Activated CD8-positive, alpha-beta memory T cell treated with anti-CD3 and anti-CD28 coated beads, Interleukin-2, amount 50 U/mL, for 48 hours (primary cell): ENCODE results near the gene KPNA6.

ENCODE experiments used
- DNase-seq: peaks from one replicate; pipeline ENCODE4 v3.0.0-alpha.2; 2020

Gene KPNA6

DNA sequence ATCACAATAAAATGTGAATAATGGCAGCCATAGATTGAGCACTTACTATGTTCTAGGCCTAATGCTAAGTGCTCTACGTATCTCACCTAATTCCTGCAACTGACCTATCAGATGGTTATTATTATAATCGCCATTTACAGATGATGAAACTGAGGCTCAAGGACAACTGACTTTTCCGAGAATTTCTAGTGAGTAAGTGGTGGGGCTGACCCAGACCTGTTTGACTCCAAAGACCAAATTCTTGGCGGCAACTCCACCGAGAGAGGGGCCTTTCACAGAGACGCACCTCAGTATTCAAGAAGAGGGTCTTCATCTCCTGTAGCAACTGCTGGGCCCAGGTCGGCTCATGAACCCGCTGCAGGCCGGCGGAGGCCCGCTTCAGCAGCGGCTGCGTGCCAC is 113.7 kb downstream of the KPNA6 start:
- DNase-seq, result no peak

DNA sequence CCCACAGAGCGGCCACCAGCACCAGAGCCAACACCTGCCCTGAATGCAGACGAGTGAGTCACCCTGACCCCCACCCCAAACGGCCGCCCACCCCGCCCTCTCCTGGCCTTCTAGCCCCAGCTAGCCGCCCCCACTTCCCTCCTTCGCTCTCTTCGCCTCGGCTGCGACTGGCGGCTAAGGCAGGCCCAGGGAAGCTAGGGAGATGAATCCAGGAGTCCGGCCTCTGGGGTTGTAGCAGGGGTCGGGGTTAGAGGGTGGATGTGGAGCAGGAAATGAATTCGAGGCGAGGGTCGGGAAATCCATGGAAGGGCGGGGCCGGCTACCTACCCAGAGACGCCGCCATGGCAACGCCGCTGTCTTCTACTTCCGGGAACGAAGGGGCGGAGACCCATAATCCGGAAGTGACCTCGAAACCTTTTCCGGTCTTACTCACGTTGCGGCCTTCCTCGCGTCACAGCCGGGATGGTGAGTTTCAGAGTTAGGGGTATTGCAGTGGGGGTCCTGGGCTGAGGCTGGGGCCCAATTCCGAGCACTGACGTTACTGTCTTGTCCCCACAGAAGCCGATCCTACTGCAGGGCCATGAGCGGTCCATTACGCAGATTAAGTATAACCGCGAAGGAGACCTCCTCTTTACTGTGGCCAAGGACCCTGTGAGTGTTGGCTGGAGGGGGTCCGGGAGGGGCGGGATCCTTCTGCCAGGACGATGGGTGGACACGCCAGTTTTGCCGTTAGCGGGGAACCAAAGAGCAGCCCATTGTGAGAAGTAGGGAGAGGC is 114.3 kb downstream of the KPNA6 start, which contains the start of the genes EIF3I and TMEM234:
EIF3I (plus strand) TSS at position 428 of the 776 bp plus-strand sequence; CDS start at position 463, 35 bp downstream.
TMEM234 (minus strand) TSS at position 374 of the 776 bp plus-strand sequence; CDS start at position 343, 31 bp downstream.
- peak; percentile 91 for DNase-seq

DNA sequence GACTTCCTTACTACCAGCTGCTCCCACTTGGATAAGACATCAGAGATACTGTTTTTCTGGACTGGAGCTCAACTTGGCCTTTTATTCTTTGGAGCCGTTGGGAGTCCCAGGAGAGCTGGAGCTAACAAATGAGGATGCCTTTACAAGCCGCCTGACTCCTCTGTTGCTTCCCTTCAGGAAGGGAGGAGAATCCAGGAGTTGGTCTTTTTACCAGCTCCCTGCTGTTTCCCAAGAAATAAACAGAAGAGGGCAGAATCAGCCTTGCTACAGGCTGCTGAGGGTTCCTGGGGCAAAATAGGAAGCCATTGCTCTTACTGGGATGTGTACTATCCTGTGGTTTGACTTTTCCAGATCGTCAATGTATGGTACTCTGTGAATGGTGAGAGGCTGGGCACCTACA is 115.8 kb downstream of the KPNA6 start:
- no peak for DNase-seq

DNA sequence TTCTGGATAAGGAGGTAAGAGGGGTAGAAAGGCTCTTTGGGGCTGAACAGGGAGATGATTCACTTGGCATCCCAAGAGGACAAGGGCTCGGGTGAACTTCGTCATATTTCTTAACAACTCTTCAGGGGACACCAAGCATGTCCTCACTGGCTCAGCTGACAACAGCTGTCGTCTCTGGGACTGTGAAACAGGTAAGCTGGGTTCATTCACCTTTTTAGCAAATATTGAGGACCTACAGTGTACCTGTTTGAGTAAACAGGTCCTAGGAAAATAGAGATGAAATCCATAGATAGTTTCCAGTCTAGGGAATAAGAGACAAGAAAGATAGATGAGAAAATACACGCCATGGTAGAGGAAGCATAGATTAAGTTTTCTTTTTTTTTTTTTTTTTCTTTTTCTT is 116.4 kb downstream of the KPNA6 start:
- DNase-seq, result no peak
